HG03469 (cell line): ENCODE results near the gene SLC19A1.

Experiments used
- ATAC-seq: cut with Tn5 transposase; IDR thresholded peaks from one replicate; pipeline ENCODE4 v1.9.1; 2021; ENCODE audit warnings: mild to moderate bottlenecking, moderate library complexity, moderate number of reproducible peaks; ENCODE audit not compliant: unreplicated experiment

SLC19A1 gene

DNA sequence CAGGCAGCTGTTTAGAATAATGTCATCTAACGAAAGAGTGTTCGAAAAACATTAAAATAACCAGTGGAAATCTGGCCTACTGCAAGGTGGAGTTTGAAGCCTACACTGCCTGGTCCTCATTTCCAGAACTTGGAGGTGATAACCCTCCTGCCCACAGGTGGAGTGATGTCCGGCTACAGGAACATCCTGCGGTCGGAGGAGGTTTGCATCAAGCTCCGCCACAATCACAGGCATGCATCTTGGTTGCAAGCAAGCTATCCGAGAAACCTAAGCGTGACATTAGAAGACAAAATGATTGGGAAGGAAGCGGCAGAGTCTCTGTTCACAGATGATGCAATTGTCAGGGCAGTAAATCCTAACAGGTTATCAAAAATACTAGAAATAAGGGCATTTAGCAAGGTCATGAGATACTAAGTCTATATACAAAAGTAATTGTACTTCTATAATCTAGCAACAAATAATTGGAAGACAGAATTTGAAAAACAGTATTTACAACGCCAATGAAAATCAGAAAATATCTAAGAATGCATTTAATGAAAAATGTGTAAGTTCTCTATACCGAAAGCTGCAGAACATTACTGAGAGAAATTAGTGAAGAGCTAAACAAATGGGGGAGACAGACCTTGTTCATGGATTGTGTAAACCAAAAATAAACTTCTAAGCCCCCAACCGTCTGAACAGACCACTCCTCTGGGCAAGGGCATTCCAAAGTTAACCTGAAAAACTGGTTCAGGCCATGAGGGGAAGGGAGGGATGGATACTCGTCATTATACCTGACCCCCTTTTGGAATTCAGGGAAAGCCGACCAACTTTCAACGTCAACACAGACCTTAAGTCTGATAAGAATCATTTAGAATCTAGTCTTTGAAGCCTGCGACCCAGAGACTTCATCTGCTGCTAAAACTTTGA is 4.7 kb upstream of the SLC19A1 start:
- no peak for ATAC-seq

DNA sequence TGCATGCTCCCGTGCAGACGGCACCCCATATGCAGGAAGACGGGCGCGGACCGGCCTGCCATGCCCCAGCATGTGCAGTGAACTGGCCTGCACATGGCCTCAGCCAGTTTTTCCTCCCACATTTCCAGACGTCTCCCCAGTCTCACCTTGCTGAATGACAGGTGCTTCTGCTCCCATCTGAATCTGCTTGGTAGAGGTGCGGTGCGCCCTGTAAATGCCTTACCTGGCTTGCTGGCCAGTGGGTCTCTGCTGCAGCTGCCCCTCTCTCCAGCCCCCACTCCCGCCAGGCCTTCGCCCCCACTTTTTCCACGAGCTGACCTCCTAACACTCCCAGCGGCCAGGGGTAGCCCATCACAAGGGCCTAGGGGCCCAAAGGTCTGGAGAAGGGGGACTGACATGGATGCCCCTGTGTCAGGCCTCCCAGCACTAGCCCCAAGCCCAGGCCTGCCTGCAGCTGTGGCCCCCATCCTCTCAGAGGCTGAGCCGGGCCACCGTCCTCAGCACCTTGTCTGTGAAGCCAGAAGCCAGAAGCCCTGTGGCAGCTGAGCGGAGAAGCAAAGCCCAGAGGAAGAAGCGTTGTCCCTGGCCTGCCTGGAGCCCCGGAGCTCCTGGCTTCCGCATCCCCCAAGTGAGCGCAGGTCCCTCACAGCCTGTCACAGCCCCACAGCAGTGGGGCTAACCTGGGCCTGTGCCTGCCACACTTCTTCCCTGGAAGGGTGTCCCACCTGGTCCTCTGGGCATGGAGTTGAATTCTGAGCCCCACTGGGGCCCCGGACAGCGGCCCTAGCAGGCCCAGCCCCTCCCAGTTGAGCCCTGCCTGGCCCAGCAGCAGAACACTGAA is 3.7 kb upstream of the SLC19A1 start:
- ATAC-seq: no peak

DNA sequence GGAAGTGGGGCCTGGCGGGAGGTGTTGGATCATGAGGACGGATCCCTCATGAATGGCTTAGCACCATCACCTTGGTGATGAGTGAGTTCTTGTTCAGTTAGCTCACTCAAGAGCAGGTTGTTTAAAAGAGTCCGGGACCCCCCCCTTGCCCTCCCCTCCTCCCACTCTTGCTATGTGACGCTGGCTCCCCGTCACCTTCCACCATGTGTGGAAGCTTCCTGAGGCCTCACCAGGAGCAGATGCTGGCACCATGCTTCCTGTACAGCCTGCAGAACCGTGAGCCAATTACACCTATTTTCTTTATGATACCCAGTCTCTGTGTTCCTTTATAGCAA is 3.0 kb upstream of the SLC19A1 start:
- ATAC-seq: no peak

DNA sequence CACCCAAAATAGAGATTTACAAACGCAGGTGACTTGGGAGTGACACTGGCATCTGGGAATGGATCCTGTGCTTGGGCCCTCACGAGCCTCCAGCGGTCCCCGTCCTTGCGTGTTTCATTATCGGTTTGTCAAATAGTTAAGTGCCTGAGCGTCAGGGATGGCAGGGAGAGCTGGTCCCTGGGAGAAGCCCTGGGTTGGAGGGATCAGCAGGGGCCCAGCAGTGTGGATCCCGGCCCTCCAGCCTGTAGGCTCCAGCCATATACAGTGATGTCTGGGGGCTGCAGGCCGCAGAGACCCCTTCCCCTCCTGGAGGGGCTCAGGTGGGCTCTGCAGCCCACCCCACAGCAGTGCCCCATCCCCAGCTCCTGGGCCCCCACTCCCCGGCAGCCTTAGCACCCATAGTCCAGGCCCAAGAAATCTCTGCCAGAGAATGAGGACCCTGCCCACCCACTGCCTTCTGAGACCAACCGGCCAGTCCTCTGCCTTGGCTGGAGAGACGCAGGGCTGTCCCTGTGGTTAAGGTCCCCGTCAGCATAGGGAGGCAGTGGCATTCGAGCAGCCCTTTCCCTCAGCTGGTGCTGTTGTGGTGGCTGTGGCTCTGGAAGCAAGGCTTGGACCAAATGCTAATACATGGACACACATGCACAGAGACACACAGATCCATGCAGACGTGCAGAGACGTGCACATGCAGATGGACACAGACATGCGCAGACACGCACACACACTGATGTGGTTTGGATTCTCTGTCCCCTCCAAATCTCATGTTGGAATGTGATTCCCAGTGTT is 2.4 kb upstream of the SLC19A1 start:
- ATAC-seq: no peak

DNA sequence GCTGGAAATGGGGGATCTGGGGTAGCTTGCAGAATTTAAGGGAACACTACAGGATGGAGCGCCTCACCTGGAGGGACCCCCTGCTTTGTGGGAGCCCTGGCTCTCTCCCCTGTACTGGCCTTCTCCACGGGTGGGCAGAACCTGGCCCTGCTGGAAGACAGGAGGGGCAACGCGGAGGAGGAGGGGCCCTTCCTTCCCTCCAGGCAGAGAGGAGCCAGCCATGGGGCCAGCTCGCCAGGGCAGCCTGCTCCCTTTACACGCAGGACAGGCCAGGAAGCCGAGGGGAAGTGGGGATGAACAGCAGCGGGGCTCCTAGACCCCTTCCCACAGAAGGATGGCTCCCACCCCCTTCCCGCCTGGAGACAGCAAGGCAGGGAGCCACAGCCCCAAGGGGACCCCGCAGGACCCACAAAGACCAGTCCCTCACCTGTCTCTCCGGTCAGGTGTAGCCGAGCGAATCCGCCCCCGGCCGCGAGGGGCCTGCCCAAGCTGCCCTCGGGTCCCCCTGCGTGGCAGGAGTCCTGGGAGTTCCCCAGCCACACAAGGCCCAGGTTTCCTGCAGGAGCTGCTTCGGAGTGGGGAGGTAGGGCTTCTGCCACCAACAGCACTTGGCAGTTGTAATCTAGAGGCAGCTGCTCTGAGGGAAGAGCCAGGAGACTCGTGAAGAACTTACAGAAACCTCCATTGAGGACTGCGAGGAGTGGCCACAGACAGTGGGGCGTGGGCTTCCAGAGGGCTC is 1.6 kb upstream of the SLC19A1 start:
- no peak for ATAC-seq

DNA sequence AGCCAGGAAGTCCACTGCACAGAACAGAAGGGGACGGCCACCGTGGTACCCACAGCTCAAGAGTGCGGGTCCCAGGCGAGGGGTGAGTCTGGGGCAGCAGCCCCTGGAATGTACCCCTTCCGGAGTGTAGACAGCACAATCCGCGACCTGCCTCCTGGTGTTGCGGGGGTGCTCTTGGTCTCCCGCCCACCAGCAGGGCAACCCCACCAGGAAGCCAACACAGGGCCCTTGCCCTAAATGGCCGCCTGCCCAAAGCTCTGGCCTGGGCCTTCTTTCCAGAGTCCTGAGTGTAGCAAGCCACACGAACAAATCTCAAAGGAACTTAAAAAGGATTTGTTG is 1.1 kb upstream of the SLC19A1 start:
- ATAC-seq: no peak

DNA sequence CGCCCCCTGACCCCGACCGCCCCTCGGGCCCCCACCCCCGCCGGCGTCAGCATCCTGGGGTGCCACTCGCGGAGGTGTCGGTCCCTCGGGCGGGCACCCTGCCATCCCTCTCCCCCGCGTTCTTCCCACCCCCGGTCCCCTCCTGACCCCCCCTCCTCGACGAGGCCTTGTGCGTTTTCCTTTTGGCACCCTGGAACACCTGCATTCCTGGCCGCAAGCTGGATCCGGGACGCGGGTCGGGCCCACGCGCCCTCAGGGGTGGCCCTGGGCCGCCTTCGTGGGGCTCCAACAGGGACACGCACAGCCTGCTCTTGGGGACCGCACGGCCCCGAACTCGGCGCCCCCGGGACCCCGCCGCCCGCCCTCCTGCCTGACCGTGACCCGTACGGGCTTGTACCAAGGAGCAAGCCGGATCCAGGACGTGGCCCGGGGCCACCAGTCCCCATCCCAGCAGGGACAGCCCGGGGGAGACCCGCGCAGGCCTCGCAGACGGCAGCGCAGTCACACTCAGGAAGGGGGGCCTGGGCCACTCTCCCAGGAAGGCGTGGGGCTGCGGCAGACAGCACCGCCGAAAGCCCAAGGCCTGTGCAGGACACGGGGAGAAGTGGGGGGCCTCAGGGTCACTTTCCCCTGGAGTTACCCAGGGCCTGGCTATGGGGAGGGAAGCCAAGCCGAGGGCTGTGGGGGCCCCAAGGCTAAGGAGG is 579 bp upstream of the SLC19A1 start:
- no peak for ATAC-seq

DNA sequence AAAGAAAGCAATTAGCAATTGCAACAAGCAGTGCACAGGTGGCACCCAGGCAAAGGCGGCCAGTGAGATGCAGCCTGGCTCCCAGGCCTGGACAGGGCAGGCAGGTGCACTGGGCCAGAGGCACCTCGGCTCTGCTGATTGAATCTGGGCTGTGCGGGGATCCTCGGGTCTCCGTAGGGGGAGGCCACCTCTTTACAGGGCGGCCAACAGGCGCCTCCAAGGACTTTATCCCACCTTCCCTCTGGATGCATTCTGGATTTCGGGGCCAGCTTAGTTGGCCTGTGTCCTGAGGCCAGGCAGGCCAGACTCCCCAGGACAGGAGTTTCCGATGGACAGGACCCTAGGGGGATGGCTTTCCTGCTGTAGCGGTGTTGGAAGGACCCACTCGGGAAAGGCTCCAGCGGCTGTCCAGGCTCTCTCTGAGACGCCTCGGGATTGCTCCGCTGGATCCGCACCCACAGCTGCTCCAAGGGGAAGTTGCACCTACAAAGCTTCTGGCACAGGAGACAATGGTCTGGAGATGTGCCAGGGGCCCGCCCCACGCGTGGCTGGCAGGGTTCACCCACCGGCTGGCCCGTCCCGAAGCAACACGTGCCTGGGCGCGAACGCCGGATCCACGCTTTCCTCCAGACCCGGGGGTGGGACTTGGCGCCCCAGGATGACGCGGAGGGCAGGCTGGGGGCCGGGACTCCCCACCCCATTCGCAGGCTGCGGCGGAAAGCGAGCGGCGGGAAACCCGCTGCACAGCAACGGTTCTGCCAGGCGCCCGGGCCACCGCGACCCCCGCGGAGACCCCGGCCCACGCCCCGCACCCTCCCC is 810 bp downstream of the SLC19A1 start:
- ATAC-seq: no peak

DNA sequence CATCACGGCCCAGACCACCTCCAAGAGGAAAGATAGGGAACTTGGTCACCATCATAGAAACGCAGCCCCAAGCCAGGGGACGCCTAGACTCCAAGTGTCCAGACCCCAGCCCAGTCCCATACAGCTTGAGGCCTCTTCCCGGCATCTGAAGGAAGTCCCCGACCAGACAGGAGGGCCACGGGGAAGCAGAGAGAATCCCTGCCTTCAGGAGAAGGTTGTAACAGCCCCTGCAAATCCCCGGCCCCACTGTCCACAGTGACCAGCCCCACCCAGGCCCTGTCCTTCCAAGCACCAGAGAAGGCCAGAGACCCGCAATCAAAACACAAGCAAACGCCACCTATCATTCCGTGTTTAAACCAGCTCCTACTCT is 1.7 kb downstream of the SLC19A1 start:
- ATAC-seq: no peak

DNA sequence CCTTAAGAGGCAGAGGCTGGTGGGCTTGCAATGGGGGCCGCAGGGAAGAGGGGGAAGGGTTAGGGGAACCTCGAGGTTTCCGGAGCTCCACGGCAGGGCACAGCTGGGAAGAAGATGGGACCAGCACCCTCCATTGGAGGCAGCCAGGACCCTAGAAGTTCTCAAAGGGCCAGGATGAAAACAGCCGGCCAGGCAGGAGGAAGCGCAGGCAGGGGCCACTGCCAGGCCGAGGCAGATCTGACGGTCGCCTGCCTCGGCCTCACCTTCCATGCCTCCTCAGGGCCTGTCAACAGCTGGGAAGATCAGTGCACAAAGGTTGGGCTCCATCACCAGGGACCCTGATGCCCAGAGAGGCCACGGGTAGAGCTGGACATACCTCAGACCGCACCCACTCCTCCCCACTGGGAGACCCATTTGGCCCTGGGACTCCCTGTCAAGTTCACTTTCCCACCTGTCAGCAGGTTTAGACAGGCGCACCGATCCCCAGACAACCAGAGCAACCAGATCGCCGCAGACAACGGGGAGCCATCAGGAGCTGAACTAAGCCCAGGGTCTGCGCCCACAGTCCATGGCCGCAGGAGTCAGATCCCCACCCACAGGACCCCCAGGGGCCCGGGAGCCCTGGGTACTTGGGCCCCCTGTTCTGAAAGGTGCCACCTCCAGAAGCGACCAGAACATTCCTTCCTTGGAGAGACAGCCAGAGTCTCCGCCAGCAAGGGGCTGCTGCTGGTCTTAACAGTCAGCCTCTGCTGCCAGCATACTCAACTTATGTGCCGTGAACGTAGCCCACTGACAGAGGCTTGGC is 2.2 kb downstream of the SLC19A1 start:
- no peak for ATAC-seq

DNA sequence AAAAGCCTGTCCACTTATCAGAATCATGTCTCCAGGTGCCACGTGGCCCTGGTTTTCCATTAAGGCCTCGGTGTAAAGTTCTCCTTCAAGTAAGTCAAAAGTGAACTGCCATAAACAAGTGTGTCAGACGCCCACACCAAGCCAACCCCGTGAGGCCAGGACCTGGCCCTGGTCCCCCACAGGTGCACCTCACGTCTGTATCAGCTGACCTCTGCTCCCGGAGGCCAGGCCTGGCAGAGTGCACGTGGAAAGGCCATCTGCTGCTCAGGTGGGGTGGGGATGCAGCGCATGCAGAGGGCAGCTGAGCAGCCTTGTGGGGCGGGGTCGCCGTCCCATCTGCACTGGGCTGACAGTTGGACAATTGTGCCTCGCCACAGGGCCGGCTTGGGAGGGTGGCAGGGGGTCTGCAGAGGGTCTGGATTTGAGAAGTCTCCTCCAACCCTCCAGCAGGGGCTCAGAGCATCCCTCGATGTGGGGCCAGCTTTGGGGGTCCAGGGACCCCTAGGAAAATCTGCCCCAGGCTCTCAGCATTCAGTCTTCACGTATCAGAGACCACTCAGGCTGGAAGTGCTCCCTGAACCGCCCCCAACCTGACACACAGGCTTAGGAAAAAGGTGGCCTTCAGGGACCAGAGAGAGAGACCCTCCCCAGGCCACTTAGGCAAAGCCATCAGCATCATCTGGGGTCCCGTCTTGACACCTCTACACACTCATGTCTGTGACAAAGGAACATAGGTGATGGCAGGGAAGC is 3.0 kb downstream of the SLC19A1 start:
- no peak for ATAC-seq

DNA sequence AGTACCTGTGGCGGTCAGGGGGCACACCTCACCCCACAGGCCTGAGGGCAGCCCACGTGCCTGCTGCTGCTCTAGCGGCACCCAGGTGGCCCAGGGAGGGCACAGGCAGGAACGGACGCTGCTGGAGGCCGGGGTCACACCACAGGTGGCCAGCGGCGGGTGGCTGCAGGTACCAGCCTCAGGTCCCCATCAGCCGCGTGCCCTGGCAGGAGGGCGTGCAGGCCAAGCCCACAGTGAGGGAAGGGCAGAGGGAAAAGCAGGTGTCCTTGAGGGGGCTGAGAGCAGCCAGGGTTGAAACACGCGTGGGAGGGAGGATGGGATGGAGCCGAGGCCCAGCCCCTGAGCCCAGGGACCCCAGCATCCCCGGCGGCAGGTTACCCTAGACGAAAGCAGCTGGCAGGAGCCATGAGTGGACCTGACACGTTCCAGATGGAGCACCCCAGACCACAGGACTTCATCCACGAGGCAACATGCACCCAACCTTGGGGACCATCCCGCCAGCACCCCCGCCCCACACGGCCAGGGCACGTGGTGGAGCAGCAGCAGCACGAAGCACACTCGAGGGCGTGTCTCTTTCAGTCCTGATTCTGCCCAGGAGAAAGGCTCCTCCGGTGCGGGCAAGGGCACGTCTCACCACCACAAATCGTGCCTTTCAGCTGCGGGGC is 3.7 kb downstream of the SLC19A1 start:
- ATAC-seq: no peak

DNA sequence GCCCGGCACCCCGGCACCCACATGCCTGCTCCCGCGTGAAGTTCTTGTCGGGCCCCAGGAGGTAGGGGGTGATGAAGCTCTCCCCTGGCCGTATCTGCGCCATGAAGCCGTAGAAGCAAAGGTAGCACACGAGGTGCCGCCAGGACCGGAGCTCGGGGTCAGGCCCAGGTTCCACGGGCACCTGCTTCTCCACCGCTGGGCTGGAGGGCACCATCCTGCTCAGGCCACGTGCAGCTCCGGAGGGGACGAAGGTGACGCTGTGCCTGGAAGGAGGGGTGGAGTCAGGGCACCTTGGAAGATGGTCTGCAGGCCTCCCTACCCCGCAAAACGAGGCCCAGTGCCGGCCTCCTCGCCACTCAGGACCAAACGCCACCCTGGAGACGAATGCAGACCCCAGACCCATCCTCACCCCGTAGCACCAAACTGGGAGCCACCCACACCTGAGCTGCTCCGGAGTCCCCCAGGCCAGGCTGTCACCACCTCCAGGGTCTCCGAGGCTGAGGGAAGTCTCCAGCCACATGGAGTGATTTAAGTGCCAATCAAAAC is 4.4 kb downstream of the SLC19A1 start:
- no peak for ATAC-seq

DNA sequence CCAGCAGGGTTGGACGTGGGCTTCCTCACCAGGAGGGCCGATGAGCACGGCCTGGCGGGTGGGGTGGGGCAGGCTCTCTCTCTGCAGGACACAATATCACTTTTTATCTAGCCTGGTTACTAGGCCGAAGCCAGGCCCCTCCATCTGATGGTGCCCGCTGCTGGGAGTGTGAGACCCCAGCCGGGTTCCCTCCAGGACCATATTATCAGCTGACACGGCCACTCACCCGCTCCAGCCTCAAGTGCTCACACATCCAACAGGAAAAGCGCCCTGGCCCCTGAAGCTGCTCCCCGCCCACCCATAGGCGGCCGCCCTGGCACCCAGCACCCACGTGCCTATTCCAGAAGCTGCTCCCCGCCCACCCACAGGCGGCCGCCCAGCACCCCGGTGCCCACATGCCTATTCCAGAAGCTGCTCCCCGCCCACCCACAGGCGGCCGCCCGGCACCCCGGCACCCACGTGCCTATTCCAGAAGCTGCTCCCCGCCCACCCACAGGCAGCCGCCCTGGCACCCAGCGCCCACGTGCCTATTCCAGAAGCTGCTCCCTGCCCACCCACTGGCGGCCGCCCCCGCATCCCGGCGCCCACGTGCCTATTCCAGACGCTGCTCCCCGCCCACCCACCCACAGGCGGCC is 5.0 kb downstream of the SLC19A1 start:
- no peak for ATAC-seq

DNA sequence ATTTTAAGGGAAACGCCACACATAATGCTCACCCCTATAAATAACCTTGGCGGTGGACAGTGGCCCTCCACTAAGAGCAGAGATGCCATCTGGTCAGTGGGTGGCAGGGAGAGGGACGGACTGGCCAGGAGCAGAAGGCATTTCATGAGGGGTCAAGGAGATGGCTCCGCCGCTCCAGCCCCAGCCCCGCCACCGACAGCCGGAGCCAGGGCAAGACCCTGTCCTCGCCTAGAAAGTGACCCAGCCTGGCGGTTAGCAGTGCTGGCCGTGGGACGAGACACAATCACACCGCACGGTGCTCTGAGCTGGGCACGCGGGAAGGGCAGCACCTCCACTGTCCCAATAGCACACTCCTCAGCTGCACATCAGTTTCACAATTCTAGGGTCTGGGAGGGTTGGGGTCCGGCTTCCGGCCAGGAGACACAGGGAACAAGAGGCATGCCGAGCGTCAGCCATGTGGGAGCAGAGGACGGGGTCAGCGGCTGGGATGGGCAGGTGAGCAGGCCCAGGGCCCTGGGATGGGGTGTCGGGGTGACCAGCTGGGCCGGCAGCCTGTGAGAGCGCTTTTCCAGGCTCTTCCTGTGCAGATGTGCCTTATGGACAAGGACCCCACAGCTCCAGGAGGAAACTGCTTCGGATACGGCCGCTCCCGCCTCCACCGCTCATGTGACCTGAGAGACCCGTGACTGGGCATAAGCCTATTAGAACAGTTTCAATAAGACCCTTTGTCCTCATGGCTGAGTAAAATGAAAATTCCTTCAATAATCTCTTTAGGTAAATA is 5.7 kb downstream of the SLC19A1 start:
- no peak for ATAC-seq
